GOT3 (cell line): Measurements from ENCODE around the gene CCDC141.

Source experiments
- DNase-seq: peaks from one replicate; lab custom pipeline; 2025; ENCODE audit warnings: mixed read lengths; lab: John Stamatoyannopoulos, UW

CCDC141 gene

DNA sequence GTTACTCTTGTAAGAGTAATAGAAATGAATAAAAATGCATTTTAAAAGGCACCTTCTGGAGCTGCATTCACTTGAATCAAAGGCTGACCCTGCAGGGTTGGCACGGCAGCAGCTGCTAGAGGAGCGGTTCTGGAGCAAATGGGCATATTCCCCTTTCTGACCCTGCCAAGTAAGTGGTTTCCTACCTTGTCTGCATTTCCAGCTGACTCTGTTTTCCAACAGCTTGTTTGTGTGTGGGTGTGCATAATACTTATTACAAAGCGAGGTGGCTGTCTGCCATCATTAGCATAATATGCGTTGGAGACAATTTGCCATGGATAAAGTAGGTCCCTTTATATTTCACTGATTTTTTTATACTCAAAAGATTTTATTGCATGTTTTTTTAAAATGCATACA lies 221.5 kb downstream of the CCDC141 start:
- DNase-seq: no peak

DNA sequence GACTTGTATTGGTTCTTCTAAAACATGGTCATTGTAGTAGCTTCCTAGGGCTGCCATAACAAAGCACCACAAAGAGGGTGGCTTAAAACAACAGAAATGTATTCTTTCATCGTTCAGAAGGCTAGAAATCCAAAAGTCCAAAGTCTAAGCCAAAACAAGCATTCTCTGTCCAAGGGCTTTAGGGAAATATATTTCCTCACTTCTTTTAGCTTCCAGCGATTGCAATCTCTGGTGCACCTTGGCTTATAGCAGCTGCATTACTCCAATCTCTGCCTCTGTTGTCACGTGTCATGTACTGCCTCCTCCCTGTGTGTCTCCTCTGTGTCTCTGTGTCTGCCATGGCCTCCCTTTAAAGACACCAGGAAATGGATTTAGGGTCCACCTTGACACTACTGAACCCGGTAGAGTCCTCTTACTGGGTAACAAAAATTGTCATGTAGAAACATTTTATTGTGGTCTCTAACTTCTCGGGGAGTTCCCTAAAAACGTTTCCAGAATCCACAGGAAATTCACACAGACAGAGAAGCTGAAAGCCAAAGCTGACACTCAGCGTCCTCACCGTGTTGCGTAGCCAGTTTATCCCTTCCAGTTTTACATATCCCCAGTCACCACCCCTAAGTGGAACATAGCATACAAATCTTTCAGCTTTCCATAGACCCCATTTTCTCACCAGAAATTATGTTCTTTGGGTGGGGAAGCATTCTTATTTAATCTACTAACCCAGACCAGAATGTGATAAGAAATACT lies 222.0 kb downstream of the CCDC141 start:
- no peak for DNase-seq

DNA sequence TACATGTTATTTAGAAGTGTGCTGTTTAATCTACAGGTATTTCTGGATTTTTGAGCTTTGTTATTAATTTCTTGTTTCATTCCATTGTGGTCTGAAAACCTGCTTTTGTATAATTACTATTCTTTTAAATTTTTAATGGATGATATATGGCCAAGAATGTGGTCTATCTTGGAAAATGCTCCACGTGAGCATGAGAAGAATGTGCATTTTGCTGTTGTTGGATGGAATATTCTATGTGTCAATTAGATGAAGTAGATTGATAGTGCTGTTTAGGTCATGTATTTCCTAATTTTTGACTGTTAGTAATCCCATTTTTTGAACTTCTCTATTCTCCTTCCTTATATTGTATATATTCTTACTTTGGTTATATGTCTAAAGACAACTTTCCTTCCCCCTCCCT lies 222.8 kb downstream of the CCDC141 start:
- DNase-seq: no peak

DNA sequence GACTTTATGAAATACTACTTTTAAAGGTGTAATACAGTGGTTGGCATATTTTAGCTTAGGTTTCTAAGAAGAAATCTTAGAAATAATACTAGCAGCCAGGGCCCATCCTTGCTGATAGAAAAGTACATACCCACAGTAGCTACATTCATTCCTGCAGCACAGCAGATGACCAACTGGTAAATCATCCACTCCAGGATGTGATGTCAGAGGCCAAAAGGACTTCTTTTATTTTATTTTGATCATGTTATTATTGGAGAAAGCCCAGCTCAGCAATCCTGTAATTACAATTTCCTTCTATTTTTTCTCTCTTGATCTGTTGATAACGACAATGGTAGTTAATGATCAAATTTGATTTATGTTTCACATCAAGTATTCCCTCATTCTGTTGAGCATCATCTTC lies 224.8 kb downstream of the CCDC141 start:
- no peak for DNase-seq

GRCh38 chr2:178824181-178824580 lies 225.8 kb downstream of the CCDC141 start:
- DNase-seq: no peak

GRCh38 chr2:178819992-178820391 lies 229.9 kb downstream of the CCDC141 start:
- no peak for DNase-seq

DNA sequence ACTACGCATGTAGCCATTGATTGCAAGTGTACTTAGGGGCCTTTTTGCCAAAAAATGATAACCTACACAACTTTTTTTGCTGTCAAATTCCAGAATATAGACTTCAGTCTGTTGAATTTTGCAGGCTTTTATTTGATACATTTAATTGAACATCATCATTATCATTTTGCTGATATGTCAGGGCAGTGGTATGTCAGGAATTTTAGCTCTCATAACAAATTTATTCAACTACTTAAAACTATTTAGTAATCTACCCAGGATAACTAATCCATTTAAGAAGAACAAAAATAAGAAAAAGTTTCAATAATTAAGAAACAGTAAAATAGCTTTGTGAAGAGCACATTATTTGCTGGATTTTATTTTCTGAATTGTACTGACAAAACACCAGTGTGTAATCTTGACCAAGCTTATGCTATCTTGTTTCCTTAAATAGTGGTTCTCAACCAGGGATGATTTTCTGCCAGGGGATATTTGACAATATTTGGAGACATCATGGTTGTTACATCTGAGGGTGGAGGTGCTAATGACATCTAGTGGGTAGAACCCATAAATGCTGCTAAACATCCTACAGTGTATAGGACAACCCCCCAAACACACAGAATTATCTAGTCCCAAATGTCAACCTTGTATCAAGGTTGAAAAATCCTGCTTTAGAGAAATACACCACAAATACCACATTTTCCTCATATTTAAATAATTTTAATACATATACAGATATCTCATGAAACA lies 230.6 kb downstream of the CCDC141 start:
- DNase-seq: no peak

- no peak for DNase-seq
These were observed 238.0 kb downstream of the CCDC141 start for GRCh38 chr2:178811901-178812300.

DNA sequence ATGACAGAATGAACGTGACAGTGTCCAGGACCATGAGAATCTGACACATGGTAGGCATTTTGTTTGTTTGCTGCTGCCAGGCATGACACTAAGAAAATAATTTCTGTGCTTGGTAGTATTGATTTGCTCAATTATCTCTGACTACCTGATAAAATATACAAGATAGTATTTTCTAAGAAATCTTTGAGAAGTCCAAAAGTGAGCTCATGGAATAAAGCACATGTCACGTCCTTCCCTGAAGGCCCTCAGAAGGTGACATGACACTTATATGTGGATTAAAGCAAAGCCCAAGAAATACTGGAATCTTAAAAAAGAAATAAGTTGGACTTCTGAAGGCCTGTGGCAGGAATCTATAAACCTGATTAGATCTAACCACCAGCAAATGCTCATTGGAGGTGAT lies 238.9 kb downstream of the CCDC141 start:
- DNase-seq: no peak

GRCh38 chr2:178810422-178810821 lies 239.5 kb downstream of the CCDC141 start:
- DNase-seq: no peak

DNA sequence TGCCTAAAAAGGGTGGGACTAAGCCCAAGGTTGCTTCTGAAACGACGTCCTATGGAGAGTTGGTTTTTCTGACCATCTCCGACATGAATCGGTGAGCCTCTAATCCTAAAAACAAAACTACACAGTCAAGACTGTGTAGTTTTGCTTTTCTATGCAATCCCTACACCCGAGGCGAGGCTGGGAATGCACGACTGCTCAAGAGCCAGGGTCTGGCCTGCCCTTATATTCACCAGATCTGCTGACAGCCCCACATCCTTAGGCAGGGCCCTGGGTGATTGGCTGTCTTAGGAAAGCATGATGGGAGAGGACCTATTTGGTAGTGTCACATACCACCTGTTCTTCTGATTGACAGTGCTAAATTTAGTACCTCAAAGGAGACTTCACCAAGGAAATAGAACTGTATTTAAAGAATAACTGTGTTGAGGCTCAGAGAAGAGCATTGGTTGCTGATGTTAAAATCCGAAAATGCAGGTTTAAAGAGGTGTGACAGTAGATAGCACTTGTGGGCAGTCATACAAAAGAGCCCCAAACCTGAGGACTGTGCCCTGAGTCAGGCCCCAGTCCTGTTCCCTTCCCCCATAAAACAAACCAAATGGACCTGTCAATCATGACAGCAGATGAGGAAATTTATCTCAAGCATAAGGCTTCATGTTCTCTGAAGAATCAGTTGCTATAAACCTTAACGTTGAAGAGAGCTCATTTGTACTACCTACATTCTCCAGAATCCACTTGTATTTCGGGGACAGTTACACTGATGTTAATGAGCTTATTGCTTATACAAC lies 242.5 kb downstream of the CCDC141 start, which contains the start of gene TTN:
Gene TTN (minus strand): TSS at position 197 of the 782 bp plus-strand sequence. CDS start 2,781 bp downstream, outside the sequence.
- no peak for DNase-seq

DNA sequence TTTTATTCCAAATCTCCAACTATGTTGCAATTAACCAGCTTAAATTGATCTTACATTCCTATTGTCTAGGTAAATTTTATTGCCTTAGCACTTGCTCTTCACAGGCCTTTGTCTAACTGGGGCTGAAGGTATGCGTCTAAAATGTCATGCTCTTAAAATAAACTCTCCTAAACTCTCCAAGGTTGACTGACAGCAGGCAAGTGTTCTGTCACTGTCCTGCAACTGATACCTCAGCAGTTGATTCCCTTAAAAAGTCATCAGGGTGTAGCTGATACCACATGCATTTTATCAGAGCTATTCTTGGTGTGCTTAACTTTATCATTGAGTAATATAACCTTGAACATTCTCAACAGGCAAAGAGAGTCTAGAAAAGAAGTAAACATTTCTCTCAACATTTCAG lies 243.4 kb downstream of the CCDC141 start:
- DNase-seq: no peak

DNA sequence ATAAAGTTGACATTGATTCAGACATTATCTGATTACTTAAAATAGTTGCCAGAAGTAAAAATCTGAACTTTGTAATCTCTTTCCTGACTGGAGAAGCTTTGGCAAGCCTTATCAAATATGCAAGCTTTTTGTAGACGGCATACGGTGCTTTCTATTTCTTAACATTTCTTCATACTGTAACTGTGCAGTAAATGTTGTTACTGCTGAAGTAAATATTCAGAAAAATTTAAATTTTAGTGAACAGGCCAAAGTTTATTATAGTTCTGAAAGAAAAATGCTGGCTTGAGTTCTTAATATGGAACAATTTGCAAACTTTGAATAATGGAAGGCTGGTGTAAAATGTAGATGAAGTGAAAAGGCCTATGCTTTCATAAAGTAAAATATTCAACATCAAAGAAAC lies 244.5 kb downstream of the CCDC141 start:
- DNase-seq: no peak

- no peak for DNase-seq
These were observed 245.1 kb downstream of the CCDC141 start for GRCh38 chr2:178804791-178805190.

DNA sequence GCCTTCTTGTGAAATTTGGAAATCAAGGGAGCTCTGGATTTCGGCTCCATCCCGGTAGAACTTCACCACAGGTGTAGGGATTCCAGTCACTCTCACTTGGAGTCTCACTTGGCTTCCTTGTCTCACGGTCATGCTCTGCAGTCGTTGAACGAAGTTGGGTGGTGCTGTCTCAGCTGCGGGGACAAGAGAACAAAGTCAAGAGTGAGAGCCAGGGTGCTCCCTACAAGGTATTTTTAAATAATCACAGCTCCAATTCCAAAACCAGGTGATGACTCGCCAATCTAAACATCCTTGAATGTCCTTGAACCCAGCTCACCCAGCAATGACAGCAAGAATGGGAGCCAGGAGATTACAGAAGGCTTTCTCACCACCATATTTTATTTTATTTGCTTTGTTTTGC lies 249.4 kb downstream of the CCDC141 start:
- no peak for DNase-seq

GRCh38 chr2:178799305-178799704 lies 250.6 kb downstream of the CCDC141 start:
- DNase-seq: no peak

DNA sequence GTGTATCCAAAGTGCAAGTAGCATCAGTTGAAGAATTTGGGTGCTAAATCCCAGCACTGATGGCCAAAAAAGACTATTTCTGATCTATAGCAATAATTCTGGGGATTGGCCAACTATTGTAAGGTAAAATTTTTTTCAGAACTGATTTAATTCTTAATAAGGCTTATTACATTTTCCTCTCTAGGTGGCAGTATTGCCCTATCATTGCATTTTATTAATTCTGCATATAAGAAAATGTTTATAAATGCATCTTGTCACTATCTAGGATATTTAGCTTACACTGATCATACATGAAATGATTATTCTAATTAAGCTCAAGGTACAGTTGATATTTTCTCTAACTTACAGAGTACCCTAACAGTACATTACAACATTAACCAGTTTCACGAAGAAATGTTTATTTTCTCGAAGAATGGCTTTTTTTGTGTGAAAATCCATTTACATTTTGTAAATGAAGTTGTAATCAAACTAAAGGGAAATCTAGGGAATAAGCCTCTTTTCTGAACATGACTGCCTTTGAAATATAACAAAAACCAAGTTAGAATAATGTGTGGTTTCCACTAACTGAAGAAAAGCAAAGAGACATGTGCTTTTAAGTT lies 253.8 kb downstream of the CCDC141 start:
- no peak for DNase-seq

DNA sequence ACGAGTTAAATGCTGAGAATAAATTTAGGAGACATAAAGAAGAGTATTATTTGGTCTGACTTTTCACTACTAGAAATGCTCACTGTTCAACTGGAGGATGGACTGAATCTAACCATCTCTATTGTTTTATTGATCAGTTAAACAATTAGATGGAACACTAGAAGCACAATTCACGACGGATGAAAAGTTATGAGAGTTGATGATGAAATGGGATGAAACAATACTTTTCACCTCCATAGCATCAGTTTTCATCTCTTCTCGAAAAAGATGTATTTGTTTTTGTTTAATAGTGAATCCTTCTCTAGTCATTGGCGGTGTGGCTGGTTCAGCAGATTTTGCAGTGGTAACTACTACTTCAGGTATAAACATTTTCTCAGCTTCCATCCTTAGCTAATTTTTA lies 262.0 kb downstream of the CCDC141 start:
- no peak for DNase-seq

GRCh38 chr2:178787155-178787554 lies 262.8 kb downstream of the CCDC141 start:
- DNase-seq: no peak

- no peak for DNase-seq
These were observed 266.0 kb downstream of the CCDC141 start for GRCh38 chr2:178783889-178784288.

DNA sequence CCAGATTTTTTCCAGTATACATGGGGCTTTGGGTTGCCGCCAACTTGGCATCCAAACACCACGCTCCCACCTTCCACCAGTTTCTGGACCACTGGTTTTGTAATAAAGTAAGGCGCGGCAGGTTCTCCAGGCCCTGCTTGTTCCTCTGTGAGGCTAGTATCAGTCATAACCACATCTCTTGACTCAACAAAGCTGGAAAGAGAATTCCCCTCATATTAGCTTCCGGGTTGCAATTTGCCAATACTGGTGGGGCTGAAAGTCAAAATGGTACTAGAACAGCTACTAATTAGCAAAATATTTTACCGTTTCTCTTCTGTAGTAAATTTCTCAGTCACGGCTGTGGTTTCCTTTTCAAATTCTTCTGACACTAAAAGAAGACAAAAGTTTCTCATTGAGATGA lies 267.7 kb downstream of the CCDC141 start:
- DNase-seq: no peak
